Parathyroid adenoma (tissue), 2 donors: ENCODE results near the gene USP48.
"Not testable (repeated sequence)": the region's sequence is repeated elsewhere in the genome, so short reads cannot be mapped to it uniquely, and the experiment has no call there.

Experiments
- H2AFZ ChIP-seq: fragments of 300-600 bp; sonication (generic); one replicate; pipeline ENCODE4 v1.7.0; 2017; ENCODE audit warnings: antibody characterized with exemption, mild to moderate bottlenecking
- H3K27ac ChIP-seq: fragments of 300-600 bp; sonication (generic); one replicate; pipeline ENCODE4 v1.7.0; 2017
- H3K27me3 ChIP-seq: fragments of 300-600 bp; sonication (generic); one replicate; pipeline ENCODE4 v1.7.0; 2017; ENCODE audit warnings: low read length; ENCODE audit not compliant: control insufficient read depth, insufficient read depth
- H3K36me3 ChIP-seq: fragments of 300-600 bp; sonication (generic); one replicate; pipeline ENCODE4 v1.7.0; 2017; ENCODE audit warnings: low read length; ENCODE audit not compliant: control insufficient read depth, insufficient read depth
- H3K4me1 ChIP-seq: fragments of 300-600 bp; sonication (generic); one replicate; pipeline ENCODE4 v1.7.0; 2017; ENCODE audit warnings: control low read depth
- H3K4me2 ChIP-seq: fragments of 300-600 bp; sonication (generic); one replicate; pipeline ENCODE4 v1.7.0; 2017; ENCODE audit warnings: low read length
- H3K4me3 ChIP-seq: fragments of 300-600 bp; sonication (generic); one replicate; pipeline ENCODE4 v1.7.0; 2017; ENCODE audit warnings: low read depth, low read length
- H3K79me2 ChIP-seq: fragments of 300-600 bp; sonication (generic); one replicate; pipeline ENCODE4 v1.7.0; 2017; ENCODE audit warnings: control low read depth
- H3K9ac ChIP-seq: fragments of 300-600 bp; sonication (generic); one replicate; pipeline ENCODE4 v1.7.0; 2017; ENCODE audit warnings: mild to moderate bottlenecking
- H3K9me3 ChIP-seq: fragments of 300-600 bp; sonication (generic); one replicate; pipeline ENCODE4 v1.7.0; 2017; ENCODE audit warnings: low read length; ENCODE audit not compliant: control insufficient read depth
- CTCF ChIP-seq: fragments of 300-600 bp; sonication (generic); IDR thresholded peaks from one replicate; pipeline ENCODE4 v1.7.0; 2017; ENCODE audit warnings: antibody characterized with exemption, mild to moderate bottlenecking
- donor health status: primary hyperparathyroidism.

USP48 gene

DNA sequence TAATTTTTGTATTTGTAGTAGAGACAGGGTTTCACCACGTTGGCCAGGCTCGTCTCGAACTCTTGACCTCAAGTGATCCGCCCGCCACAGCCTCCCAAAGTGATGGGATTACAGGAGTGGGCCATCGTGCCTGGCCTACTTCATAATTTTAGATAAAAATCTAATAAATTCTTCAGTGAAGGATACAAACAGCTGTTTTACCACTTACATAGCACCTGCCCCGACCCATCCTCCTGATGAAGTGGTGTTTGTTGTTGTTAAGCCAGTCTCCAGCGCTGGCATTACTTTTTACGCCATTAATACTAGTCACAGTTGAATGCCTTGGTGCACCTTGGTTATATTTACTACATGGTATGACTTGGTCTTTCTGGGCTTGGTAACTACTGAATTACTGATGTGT lies 101.5 kb downstream of the USP48 start:
- Histone ChIP-seq H3K4me1 (no peaks in the 10 kb centered on the region), H2AFZ (no peak overlapping the region), H3K27ac (no peak overlapping the region), H3K36me3 (no peaks in the 10 kb centered on the region), H3K79me2 (no peaks in the 10 kb centered on the region), H3K27me3 (no peaks in the 10 kb centered on the region), H3K9me3 (no peaks in the 10 kb centered on the region), H3K4me2 (no peak overlapping the region), H3K9ac (no peak overlapping the region), H3K4me3 (no peak overlapping the region)
- no peak for TF ChIP-seq CTCF

DNA sequence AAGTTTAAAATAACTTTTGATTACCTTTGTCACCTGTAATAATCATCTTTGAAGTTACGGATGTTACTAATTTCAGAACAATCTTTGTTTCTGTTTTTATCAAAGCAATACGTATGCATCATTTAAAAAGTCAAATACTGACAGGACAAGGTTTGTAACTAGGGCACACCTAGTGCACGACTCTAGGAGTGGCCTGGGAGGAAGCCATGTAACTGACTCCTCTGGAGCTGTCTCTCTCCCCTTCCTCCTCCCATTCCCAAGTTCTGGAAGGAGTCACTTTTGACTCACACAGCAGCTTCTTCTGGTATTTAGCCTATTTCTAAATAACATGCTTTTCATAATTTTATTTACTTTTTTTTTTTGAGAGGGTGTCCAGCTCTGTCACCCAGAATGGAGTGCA lies 102.0 kb downstream of the USP48 start:
- no peaks in the 10 kb centered on the region for H3K4me1 ChIP-seq
- H3K79me2 ChIP-seq = no peaks in the 10 kb centered on the region
- no peak overlapping the region for H2AFZ ChIP-seq
- TF ChIP-seq CTCF = no peak
- no peaks in the 10 kb centered on the region for H3K9me3 ChIP-seq
- H3K36me3 ChIP-seq = no peaks in the 10 kb centered on the region
- H3K27me3 ChIP-seq = no peaks in the 10 kb centered on the region
- no peak overlapping the region for H3K4me3 ChIP-seq
- no peak overlapping the region for H3K9ac ChIP-seq
- H3K4me2 ChIP-seq = no peak overlapping the region
- H3K27ac ChIP-seq = no peak overlapping the region

DNA sequence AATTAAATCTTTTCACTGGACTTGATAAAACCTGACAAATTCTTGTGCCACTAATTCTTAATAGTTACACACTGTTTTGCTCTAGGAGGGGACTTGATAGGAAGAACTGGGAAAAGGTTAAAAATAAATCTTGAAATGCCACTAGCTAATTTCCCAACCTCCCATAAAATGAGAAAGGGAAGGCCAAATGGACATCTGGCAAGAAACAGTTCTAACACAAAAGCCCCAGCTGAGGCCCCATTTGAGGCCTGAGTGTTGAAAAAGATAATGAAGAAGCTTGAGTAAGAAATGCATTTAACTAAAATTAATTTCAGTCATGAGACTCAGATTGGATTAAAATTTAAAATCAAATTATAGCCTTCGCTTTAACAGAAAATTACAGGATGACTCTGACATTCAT lies 102.6 kb downstream of the USP48 start:
- H3K36me3 ChIP-seq = no peaks in the 10 kb centered on the region
- TF ChIP-seq CTCF = no peak
- no peak overlapping the region for H2AFZ ChIP-seq

DNA sequence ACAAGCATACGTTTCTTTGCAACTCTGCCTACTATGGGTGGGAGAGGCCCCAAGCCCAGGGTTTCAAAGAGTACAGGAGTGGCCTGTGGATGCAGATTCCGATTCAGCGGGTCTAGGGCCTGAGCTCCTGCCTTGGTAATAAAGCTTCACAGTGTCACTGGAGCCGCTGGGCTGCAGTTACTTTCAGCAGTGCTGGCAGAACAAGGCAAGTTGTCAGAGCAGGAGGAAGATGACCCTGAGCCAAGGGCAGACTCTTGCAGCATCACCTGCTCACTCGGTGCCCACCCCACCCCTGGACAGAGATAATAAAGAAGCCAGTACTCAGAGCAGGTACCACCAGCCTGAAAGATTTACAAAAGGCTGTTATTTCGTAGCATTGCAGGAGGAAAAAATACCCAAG lies 105.8 kb downstream of the USP48 start:
- H3K79me2 ChIP-seq = no peaks in the 10 kb centered on the region
- no peaks in the 10 kb centered on the region for H3K9me3 ChIP-seq
- no peak overlapping the region for H3K9ac ChIP-seq
- H3K4me1 ChIP-seq = no peaks in the 10 kb centered on the region
- no peak overlapping the region for H3K27ac ChIP-seq
- H3K4me3 ChIP-seq = no peak overlapping the region
- no peak overlapping the region for H3K4me2 ChIP-seq
- TF ChIP-seq CTCF = no peak
- no peak overlapping the region for H2AFZ ChIP-seq
- no peaks in the 10 kb centered on the region for H3K36me3 ChIP-seq
- no peaks in the 10 kb centered on the region for H3K27me3 ChIP-seq

More for the DNA sequence above, 102.6 kb downstream of the USP48 start:
- no peak overlapping the region for H3K4me2 ChIP-seq
- no peaks in the 10 kb centered on the region for H3K79me2 ChIP-seq
- no peak overlapping the region for H3K27ac ChIP-seq
- H3K9ac ChIP-seq = no peak overlapping the region
- H3K4me1 ChIP-seq = no peaks in the 10 kb centered on the region
- H3K4me3 ChIP-seq = no peak overlapping the region
- H3K9me3 ChIP-seq = no peaks in the 10 kb centered on the region
- no peaks in the 10 kb centered on the region for H3K27me3 ChIP-seq

DNA sequence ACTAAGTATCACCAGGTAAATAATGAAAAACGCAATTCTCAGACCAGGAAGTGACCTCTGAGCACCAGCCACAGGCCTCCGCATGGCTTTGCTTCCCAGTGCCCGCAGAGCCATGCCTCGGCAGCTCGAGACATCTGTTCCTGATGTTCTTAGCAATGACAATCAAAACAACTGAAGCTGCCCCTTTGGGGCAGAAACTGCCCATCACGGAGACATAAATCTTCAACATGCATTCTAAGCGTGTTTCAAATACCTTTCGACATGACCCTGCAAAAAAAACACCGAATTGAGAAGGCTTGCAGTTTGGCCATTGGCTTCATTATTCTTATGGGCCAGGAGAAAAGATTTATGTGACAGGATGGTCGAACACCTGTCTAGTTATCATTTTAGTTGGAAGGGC lies 108.0 kb downstream of the USP48 start:
- H3K79me2 ChIP-seq = no peaks in the 10 kb centered on the region
- H3K9me3 ChIP-seq = no peaks in the 10 kb centered on the region
- H3K4me3 ChIP-seq = no peak overlapping the region
- H2AFZ ChIP-seq = no peak overlapping the region
- H3K36me3 ChIP-seq = no peaks in the 10 kb centered on the region
- no peak for TF ChIP-seq CTCF
- H3K4me1 ChIP-seq = no peaks in the 10 kb centered on the region
- no peak overlapping the region for H3K27ac ChIP-seq
- H3K9ac ChIP-seq = no peak overlapping the region
- no peaks in the 10 kb centered on the region for H3K27me3 ChIP-seq
- H3K4me2 ChIP-seq = no peak overlapping the region

GRCh38 chr1:21673853-21674252 lies 109.1 kb downstream of the USP48 start:
- not testable (repeated sequence) for H3K4me2 ChIP-seq, H3K27me3 ChIP-seq, H3K27ac ChIP-seq, H3K36me3 ChIP-seq, H2AFZ ChIP-seq, H3K9ac ChIP-seq, H3K9me3 ChIP-seq, H3K4me3 ChIP-seq, H3K79me2 ChIP-seq, H3K4me1 ChIP-seq
